Measurements from ENCODE around the gene RINL.

Gene RINL

GRCh38 chr19:38845374-38846024 lies 32.6 kb downstream of the RINL start:
- no peak for DNase-seq (ENCODE audit: low read depth)
- TF ChIP-seq, protein P1, sequence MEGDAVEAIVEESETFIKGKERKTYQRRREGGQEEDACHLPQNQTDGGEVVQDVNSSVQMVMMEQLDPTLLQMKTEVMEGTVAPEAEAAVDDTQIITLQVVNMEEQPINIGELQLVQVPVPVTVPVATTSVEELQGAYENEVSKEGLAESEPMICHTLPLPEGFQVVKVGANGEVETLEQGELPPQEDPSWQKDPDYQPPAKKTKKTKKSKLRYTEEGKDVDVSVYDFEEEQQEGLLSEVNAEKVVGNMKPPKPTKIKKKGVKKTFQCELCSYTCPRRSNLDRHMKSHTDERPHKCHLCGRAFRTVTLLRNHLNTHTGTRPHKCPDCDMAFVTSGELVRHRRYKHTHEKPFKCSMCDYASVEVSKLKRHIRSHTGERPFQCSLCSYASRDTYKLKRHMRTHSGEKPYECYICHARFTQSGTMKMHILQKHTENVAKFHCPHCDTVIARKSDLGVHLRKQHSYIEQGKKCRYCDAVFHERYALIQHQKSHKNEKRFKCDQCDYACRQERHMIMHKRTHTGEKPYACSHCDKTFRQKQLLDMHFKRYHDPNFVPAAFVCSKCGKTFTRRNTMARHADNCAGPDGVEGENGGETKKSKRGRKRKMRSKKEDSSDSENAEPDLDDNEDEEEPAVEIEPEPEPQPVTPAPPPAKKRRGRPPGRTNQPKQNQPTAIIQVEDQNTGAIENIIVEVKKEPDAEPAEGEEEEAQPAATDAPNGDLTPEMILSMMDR (conservative IDR thresholded peaks at IDR 0.05; ENCODE audit: low read depth, low read length), result no peak
- H3K4me3 ChIP-seq (ENCODE audit: low read length), result no peak overlapping the region

DNA sequence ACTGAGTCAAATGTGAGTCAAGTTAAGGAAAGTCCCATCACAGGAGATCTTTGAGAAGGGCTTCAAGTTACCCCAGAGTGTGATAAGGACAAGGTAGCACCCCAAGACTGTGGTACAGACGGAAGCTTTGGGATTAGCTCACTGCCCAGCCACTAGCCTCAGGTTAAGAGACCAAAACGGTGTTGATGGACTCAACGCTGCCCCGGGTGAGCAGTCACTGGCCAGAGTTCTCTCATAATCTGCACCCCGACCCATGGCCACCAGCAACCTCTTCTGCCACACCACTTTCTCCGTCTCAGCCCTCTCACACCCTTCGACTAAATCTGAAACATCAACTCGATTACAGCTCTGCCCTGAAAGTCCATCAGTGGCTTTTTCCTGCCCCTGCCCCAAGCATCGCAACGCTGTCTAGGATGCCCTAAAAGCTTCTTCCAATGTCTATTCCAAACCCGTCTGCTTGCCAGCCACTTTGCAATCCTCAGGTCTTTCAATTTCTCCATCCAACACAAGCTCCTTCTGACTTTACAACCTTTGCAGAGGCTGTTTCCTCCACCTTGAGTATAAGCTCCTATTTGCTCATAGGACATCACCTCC lies 33.9 kb downstream of the RINL start:
- TF ChIP-seq, protein P1 (conservative IDR thresholded peaks at IDR 0.05; ENCODE audit: low read depth, low read length), result no peak
- DNase-seq (ENCODE audit: low read depth), result no peak
- H3K4me3 ChIP-seq (ENCODE audit: low read length), result no peak overlapping the region

- TF ChIP-seq, protein P1 (conservative IDR thresholded peaks at IDR 0.05; ENCODE audit: low read depth, low read length), result no peak
- H3K4me3 ChIP-seq (ENCODE audit: low read length), result no peak overlapping the region
- no peak for DNase-seq (ENCODE audit: low read depth)
Observed at GRCh38 chr19:38843175-38843758, 34.8 kb downstream of the RINL start.

GRCh38 chr19:38842439-38843174 lies 35.5 kb downstream of the RINL start:
- H3K4me3 ChIP-seq (ENCODE audit: low read length), result no peak overlapping the region
- no peak for DNase-seq (ENCODE audit: low read depth)
- TF ChIP-seq, protein P1 (conservative IDR thresholded peaks at IDR 0.05; ENCODE audit: low read depth, low read length), result no peak

GRCh38 chr19:38841787-38842438 lies 36.2 kb downstream of the RINL start:
- no peak for DNase-seq (ENCODE audit: low read depth)
- H3K4me3 ChIP-seq (ENCODE audit: low read length), result no peak overlapping the region
- TF ChIP-seq, protein P1 (conservative IDR thresholded peaks at IDR 0.05; ENCODE audit: low read depth, low read length), result no peak

DNA sequence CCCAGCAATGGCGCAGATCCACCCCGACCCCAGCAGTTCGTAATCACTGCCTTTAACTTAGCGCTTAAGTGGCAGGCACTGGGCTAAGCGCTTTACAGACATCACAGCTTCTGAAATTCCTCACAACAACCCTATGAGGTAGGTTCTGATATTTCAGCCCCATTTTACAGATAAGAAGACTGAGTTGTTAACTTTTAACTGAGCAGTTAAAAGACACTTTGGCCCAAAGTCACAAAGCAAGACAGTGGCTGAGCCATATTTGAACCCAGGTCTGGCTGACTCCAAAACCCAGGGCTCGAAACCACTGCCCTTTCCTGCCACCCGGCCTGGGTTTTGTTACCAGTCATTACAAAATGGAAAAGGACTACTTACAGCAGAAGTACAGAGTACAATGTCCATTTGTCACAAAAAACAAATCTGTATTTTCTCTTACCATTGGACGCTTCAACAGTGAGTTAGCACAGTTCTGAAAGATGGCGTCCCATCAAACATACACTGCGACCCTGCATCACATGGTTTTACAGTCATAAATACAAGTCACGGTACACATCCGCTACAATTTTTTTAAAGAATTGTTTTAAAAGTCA lies 36.8 kb downstream of the RINL start:
- DNase-seq (ENCODE audit: low read depth), result no peak
- H3K4me3 ChIP-seq (ENCODE audit: low read length), result no peak overlapping the region
- TF ChIP-seq, protein P1 (conservative IDR thresholded peaks at IDR 0.05; ENCODE audit: low read depth, low read length), result no peak
